HepG2 (cell line): Measurements from ENCODE around the gene DTD2. TPM values are rescaled to one million over a fixed set of nuclear protein-coding genes. Genes with fewer than 3 reads are reported as not detected.

Experiments
- CHD2 ChIP-seq: IDR thresholded peaks from 2 replicates; pipeline ENCODE4 v1.6.1; 2011; ENCODE audit warnings: low read depth, low read length, improper control_type of control experiment
- DDIT3 ChIP-seq: sonication (generic); formaldehyde crosslinking; IDR thresholded peaks from 2 replicates; pipeline ENCODE4 v1.4.0; 2020; ENCODE audit warnings: mild to moderate bottlenecking, missing genetic modification reagents
- ELK4 ChIP-seq: sonication (generic); formaldehyde crosslinking; IDR thresholded peaks from 2 replicates; pipeline ENCODE4 v1.9.0; 2021; ENCODE audit warnings: missing genetic modification reagents, borderline replicate concordance
- GATAD1 ChIP-seq: IDR thresholded peaks from 2 replicates; pipeline ENCODE4 v1.6.1; 2016; ENCODE audit warnings: missing genetic modification reagents, missing compliant biosample characterization
- KLF11 ChIP-seq: IDR thresholded peaks from 2 replicates; pipeline ENCODE4 v1.6.1; 2016; ENCODE audit warnings: missing compliant biosample characterization
- NAIF1 ChIP-seq: sonication (generic); formaldehyde crosslinking; IDR thresholded peaks from 2 replicates; pipeline ENCODE4 v1.5.0; 2020; ENCODE audit warnings: mild to moderate bottlenecking, missing genetic modification reagents, borderline replicate concordance
- NCOA1 ChIP-seq: sonication (generic); formaldehyde crosslinking; IDR thresholded peaks from 2 replicates; pipeline ENCODE4 v1.9.0; 2021; ENCODE audit warnings: missing genetic modification reagents
- ONECUT2 ChIP-seq: sonication (generic); formaldehyde crosslinking; IDR thresholded peaks from 2 replicates; pipeline ENCODE4 v1.4.0; 2020; ENCODE audit warnings: missing genetic modification reagents
- PRDM15 ChIP-seq: sonication (generic); formaldehyde crosslinking; IDR thresholded peaks from 2 replicates; pipeline ENCODE4 v1.4.0; 2020; ENCODE audit warnings: missing genetic modification reagents
- SAFB2 ChIP-seq: sonication (generic); formaldehyde crosslinking; IDR thresholded peaks from 2 replicates; pipeline ENCODE4 v1.5.1; 2020; ENCODE audit warnings: missing genetic modification reagents, low read depth, mild to moderate bottlenecking, borderline replicate concordance
- SETDB1 ChIP-seq: sonication (generic); formaldehyde crosslinking; IDR thresholded peaks from 2 replicates; pipeline ENCODE4 v1.5.1; 2020; ENCODE audit warnings: missing genetic modification reagents, mild to moderate bottlenecking, borderline replicate concordance
- SUZ12 ChIP-seq: fragments of 150-350 bp; IDR thresholded peaks from 2 replicates; pipeline ENCODE4 v1.6.1; 2014; ENCODE audit warnings: low read depth, low read length
- TFDP1 ChIP-seq: IDR thresholded peaks from 2 replicates; pipeline ENCODE4 v1.6.1; 2016; ENCODE audit warnings: missing compliant biosample characterization, missing genetic modification reagents, borderline replicate concordance
- USF2 ChIP-seq, 2 experiments: sonication (generic) in 1 of 2; formaldehyde crosslinking in 1 of 2; IDR thresholded peaks; 2 replicates each; pipeline versions ENCODE4 v1.5.1 to v1.6.1; 2011 to 2020; ENCODE audit warnings: borderline replicate concordance in 1 of 2, low read depth in 1 of 2, low read length in 1 of 2, mild to moderate bottlenecking in 1 of 2, missing genetic modification reagents in 1 of 2, moderate library complexity in 1 of 2
- ZNF224 ChIP-seq: sonication (generic); formaldehyde crosslinking; IDR thresholded peaks from 2 replicates; pipeline ENCODE4 v1.5.0; 2020; ENCODE audit warnings: mild to moderate bottlenecking, missing genetic modification reagents
- ZNF253 ChIP-seq: sonication (generic); formaldehyde crosslinking; IDR thresholded peaks from 2 replicates; pipeline ENCODE4 v1.8.0; 2022; ENCODE audit warnings: mild to moderate bottlenecking, missing genetic modification reagents, borderline replicate concordance
- ZNF333 ChIP-seq: sonication (generic); formaldehyde crosslinking; IDR thresholded peaks from 2 replicates; pipeline ENCODE4 v1.4.0; 2020; ENCODE audit warnings: mild to moderate bottlenecking, missing genetic modification reagents, borderline replicate concordance
- ZNF343 ChIP-seq: sonication (generic); formaldehyde crosslinking; IDR thresholded peaks from 2 replicates; pipeline ENCODE4 v1.4.0; 2020; ENCODE audit warnings: mild to moderate bottlenecking, missing genetic modification reagents
- ZNF430 ChIP-seq: sonication (generic); formaldehyde crosslinking; IDR thresholded peaks from 2 replicates; pipeline ENCODE4 v1.9.0; 2021; ENCODE audit warnings: mild to moderate bottlenecking, missing genetic modification reagents
- ZNF513 ChIP-seq: sonication (generic); formaldehyde crosslinking; conservative IDR thresholded peaks from 2 replicates; pipeline ENCODE4 v1.5.0; 2020; ENCODE audit warnings: missing genetic modification reagents
- polyA plus RNA-seq, 8 experiments: library from polyadenylated mRNA; depleted of rRNA in 3 of 8; stranded (reverse) in 7 of 8; unstranded in 1 of 8; fragments of >200 nt; fragmentation: Illumina TruSeq in 4 of 8; extraction: Trizol in 4 of 8; gene quantifications; 2 replicates each; pipeline versions ENCODE4 v1.2.1 to v1.2.3, GENCODE V29; 2011 to 2016; ENCODE audit warnings: low read depth in 4 of 8, missing spikeins in 1 of 8, mixed read lengths in 1 of 8; ENCODE audit not compliant: insufficient read depth in 1 of 8
- total RNA-seq, 5 experiments: library from RNA; depleted of rRNA; stranded (reverse); fragments of >200 nt; fragmentation: Illumina TruSeq; extraction: Trizol; gene quantifications; 2 replicates each; pipeline ENCODE4 v1.2.3, GENCODE V29; 2016; ENCODE audit warnings: low read depth in 1 of 5

The DTD2 gene
- total and polyA plus RNA-seq, 2 of the 13 experiments (the other 11 are each of a cell fraction or from before 2014, with no cell fraction given), result 22.3 to 49.8 TPM

- TF ChIP-seq SETDB1 (no peak), NAIF1 (CRISPR knock-in tag) (peak; percentile 94), KLF11 (CRISPR knock-in tag) (no peak), ZNF343 (no peak), ZNF513 (CRISPR knock-in tag) (0 out of 2 replicates have a peak, but pooled peaks have one; percentile 7), USF2 (IDR thresholded peaks at IDR 0.05; ENCODE audit: low read depth, low read length) (peak; percentile 6; the same call in 1 of the 2 replicates), USF2 (CRISPR knock-in tag; IDR thresholded peaks at IDR 0.05; ENCODE audit: borderline replicate concordance) (no peak), CHD2 (no peak), DDIT3 (CRISPR knock-in tag) (no peak), ZNF224 (CRISPR knock-in tag) (peak; percentile 98), GATAD1 (CRISPR knock-in tag) (no peak), SUZ12 (no peak), ZNF253 (CRISPR knock-in tag) (no peak), PRDM15 (CRISPR knock-in tag) (peak; percentile 50), ZNF333 (CRISPR knock-in tag) (peak; percentile 95), ONECUT2 (peak; percentile 44; the same call in 1 of the 2 replicates), ZNF430 (CRISPR knock-in tag) (no peak; the same call in 1 of the 2 replicates), SAFB2 (no peak), NCOA1 (CRISPR knock-in tag) (no peak), ELK4 (CRISPR knock-in tag) (no peak), TFDP1 (CRISPR knock-in tag) (peak; percentile 64; the same call in 1 of the 2 replicates)
Observed at GRCh38 chr14:31419967-31420318, 37.4 kb downstream of the DTD2 start (continued).
